ENCODE measurements around the gene ALKBH6. TPM values are rescaled to one million over a fixed set of nuclear protein-coding genes. Genes with fewer than 3 reads are reported as not detected.

The ALKBH6 gene
- total RNA-seq, 6 donors from 2014 or later: 22.3 to 95.3 (median 32.6) TPM

DNA sequence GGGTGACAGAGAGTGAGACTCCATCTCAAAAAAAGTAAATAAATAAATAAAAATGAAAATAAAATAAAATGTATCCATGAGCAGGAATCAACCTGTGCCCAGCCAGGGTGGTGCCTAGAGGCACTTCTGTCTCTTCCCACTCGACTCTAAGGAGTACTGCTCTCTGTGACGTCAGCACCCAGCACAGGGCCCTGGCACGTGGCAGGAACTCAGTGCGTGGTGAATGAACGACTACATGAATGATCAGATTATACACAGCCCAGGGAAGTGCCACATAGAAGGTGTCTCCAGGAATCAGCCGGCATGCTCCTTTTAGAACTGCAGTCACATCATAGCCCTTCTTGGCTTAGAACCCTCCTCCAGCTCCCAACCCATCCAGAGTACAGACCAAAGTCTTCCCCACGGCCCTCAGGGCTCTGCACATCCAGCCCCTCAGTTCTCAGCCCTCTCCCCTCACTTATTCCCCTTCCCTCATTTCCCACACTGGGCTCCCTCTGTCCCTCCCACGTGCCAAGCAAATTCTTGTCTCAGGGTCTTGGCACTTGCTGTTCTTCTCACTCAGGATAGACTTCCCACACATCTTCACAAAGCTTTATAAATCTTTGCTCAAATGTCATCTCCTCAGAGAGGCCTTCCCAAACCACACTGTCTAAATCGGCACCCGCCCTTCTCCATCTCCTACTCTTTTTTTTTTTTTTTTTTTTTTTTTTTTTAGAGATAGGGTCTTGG, 14.5 kb upstream of the ALKBH6 start:
- ATAC-seq (ENCODE audit: low FRiP score in 2 of 2): no peak
- no peaks in the 10 kb centered on the region for H3K9me3 ChIP-seq
- H3K4me3 ChIP-seq: no peak overlapping the region
- H3K36me3 ChIP-seq: peaks cover 0 to 13% (median 4%) of the 10 kb centered on the region in 4 donors
- DNase-seq: no peak
- peaks cover 0 to 7% (median 3%) of the 10 kb centered on the region in 4 donors for H3K27me3 ChIP-seq
- peaks cover 0 to 12% (median 7%) of the 10 kb centered on the region in 4 donors for H3K4me1 ChIP-seq
- H3K27ac ChIP-seq: no peak overlapping the region
- TF ChIP-seq CTCF (IDR thresholded peaks at IDR 0.05) (no peak), POLR2AphosphoS5 (IDR thresholded peaks at IDR 0.05) (no peak), POLR2A (IDR thresholded peaks at IDR 0.05) (no peak), EP300 (IDR thresholded peaks at IDR 0.05) (no peak)
- 85 to 87% methylated on average over 10 of the region's 10 CpGs for WGBS, 2 donors

- TF ChIP-seq CTCF (IDR thresholded peaks at IDR 0.05) (no peak), POLR2A (IDR thresholded peaks at IDR 0.05) (no peak), EP300 (IDR thresholded peaks at IDR 0.05) (no peak), POLR2AphosphoS5 (IDR thresholded peaks at IDR 0.05) (no peak)
- no peak for ATAC-seq (ENCODE audit: low FRiP score in 2 of 2)
- 93 to 98% methylated on average over 6 of the region's 6 CpGs for WGBS, 2 donors
- Histone ChIP-seq H3K27me3 (peaks cover 0 to 7% (median 3%) of the 10 kb centered on the region in 4 donors), H3K4me3 (no peak overlapping the region), H3K36me3 (peaks cover 0 to 13% (median 6%) of the 10 kb centered on the region in 4 donors), H3K9me3 (no peaks in the 10 kb centered on the region), H3K27ac (no peak overlapping the region), H3K4me1 (peaks cover 0 to 7% (median 4%) of the 10 kb centered on the region in 4 donors)
- DNase-seq: no peak
Observed at GRCh38 chr19:36027696-36028095, 13.7 kb upstream of the ALKBH6 start.

- ATAC-seq (ENCODE audit: low FRiP score in 2 of 2): peak; percentile 15 to 31
Observed at GRCh38 chr19:36026091-36026876, 12.3 kb upstream of the ALKBH6 start.

DNA sequence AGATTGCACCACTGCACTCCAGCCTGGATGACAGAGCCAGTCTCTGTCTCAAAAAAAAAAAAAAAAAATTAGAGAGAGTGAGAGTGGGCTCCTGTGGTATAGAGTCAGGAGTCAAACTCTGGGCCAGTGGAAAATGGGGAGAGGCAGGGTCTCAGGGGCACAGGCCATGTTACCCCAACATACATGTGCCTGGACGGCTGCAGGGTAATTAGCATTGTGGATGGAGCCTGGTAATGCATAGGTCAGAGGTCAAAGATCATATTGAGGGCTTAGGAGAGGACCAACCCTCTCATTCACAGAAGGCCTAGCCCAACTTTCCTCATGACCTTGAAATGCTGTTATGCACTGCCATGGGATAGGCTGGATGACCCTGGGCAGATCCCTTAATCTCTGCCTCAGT, 11.5 kb upstream of the ALKBH6 start:
- ATAC-seq (ENCODE audit: low FRiP score in 2 of 2) (no peak), DNase-seq (no peak)
- WGBS, 2 donors: 62 to 75% methylated on average over 1 of the region's 1 CpG
- H3K9me3 ChIP-seq: no peaks in the 10 kb centered on the region
- H3K27ac ChIP-seq: no peak overlapping the region
- H3K4me1 ChIP-seq: no peaks in the 10 kb centered on the region
- TF ChIP-seq POLR2AphosphoS5 (IDR thresholded peaks at IDR 0.05): no peak
- no peak for TF ChIP-seq CTCF (IDR thresholded peaks at IDR 0.05)
- no peak for TF ChIP-seq POLR2A (IDR thresholded peaks at IDR 0.05)
- TF ChIP-seq EP300 (IDR thresholded peaks at IDR 0.05): no peak
- no peak overlapping the region for H3K4me3 ChIP-seq
- no peaks in the 10 kb centered on the region for H3K27me3 ChIP-seq
- H3K36me3 ChIP-seq: peaks cover 0 to 19% (median 9%) of the 10 kb centered on the region in 4 donors

More at GRCh38 chr19:36026091-36026876, 12.3 kb upstream of the ALKBH6 start:
- TF ChIP-seq CTCF (IDR thresholded peaks at IDR 0.05) (no peak), POLR2A (IDR thresholded peaks at IDR 0.05) (no peak), POLR2AphosphoS5 (IDR thresholded peaks at IDR 0.05) (no peak), EP300 (IDR thresholded peaks at IDR 0.05) (no peak)
- Histone ChIP-seq H3K4me3 (no peak overlapping the region), H3K27me3 (no peaks in the 10 kb centered on the region), H3K4me1 (no peaks in the 10 kb centered on the region), H3K9me3 (no peaks in the 10 kb centered on the region), H3K27ac (no peak overlapping the region), H3K36me3 (peaks cover 0 to 19% (median 9%) of the 10 kb centered on the region in 4 donors)
- 92 to 97% methylated on average over 38 to 49 of the region's 49 CpGs for WGBS, 2 donors
- DNase-seq: peak in 1 of 2 donors; percentile 74
